CD4-positive, alpha-beta T cell treated with Interleukin-6 for 4 hours (primary cell): ENCODE results near the gene SPTB.
A peak's percentile ranks its signal among the peaks of the same experiment; 100 is the strongest.
"Not testable (repeated sequence)": the region's sequence is repeated elsewhere in the genome, so short reads cannot be mapped to it uniquely, and the experiment has no call there.

ENCODE experiments used
- DNase-seq: peaks from one replicate; pipeline ENCODE4 v3.0.0-alpha.2; 2020; ENCODE audit warnings: mixed read lengths

Gene SPTB

GRCh38 chr14:64815257-64815656, 64.5 kb downstream of the SPTB start:
- DNase-seq, result no peak

- peak; percentile 45 for DNase-seq
These were observed 67.3 kb downstream of the SPTB start for GRCh38 chr14:64812412-64812811.

GRCh38 chr14:64811676-64812075, 68.0 kb downstream of the SPTB start:
- no peak for DNase-seq

GRCh38 chr14:64808449-64808848, 71.3 kb downstream of the SPTB start:
- DNase-seq, result no peak

GRCh38 chr14:64807551-64807950, 72.2 kb downstream of the SPTB start:
- no peak for DNase-seq

- no peak for DNase-seq
These were observed 72.7 kb downstream of the SPTB start for GRCh38 chr14:64806862-64807495.

GRCh38 chr14:64806202-64806861, 73.4 kb downstream of the SPTB start:
- DNase-seq, result no peak

- DNase-seq, result not testable (repeated sequence)
These were observed 74.1 kb downstream of the SPTB start for GRCh38 chr14:64805646-64806045.

- DNase-seq, result no peak
These were observed 74.9 kb downstream of the SPTB start for GRCh38 chr14:64804754-64805260.

GRCh38 chr14:64801800-64802199, 77.9 kb downstream of the SPTB start:
- no peak for DNase-seq

- DNase-seq, result no peak
These were observed 78.7 kb downstream of the SPTB start for GRCh38 chr14:64801046-64801445.

GRCh38 chr14:64800000-64800399, 79.7 kb downstream of the SPTB start:
- peak; percentile 28 for DNase-seq

- DNase-seq, result no peak
These were observed 80.2 kb downstream of the SPTB start for GRCh38 chr14:64799555-64799954.

- no peak for DNase-seq
These were observed 83.3 kb downstream of the SPTB start for GRCh38 chr14:64796369-64796768.

GRCh38 chr14:64795921-64796320, 83.8 kb downstream of the SPTB start:
- DNase-seq, result no peak

GRCh38 chr14:64795211-64795610, 84.5 kb downstream of the SPTB start:
- DNase-seq, result no peak

GRCh38 chr14:64792871-64793560, 86.7 kb downstream of the SPTB start:
- no peak for DNase-seq

GRCh38 chr14:64792231-64792630, 87.5 kb downstream of the SPTB start:
- DNase-seq, result no peak

- DNase-seq, result no peak
These were observed 89.2 kb downstream of the SPTB start for GRCh38 chr14:64790478-64790877.

- DNase-seq, result no peak
These were observed 90.0 kb downstream of the SPTB start for GRCh38 chr14:64789696-64790095.

GRCh38 chr14:64788706-64789105, 91.0 kb downstream of the SPTB start:
- no peak for DNase-seq

GRCh38 chr14:64787619-64788018, 92.1 kb downstream of the SPTB start:
- DNase-seq, result no peak

- DNase-seq, result no peak
These were observed 93.2 kb downstream of the SPTB start for GRCh38 chr14:64786296-64787149.
